GM12874 (cell line): ENCODE data around the gene GRM1.

Experiments
- CTCF ChIP-seq: IDR thresholded peaks from 2 replicates; pipeline ENCODE4 v1.5.1; 2011; ENCODE audit warnings: low read depth, mild to moderate bottlenecking, control low read depth, low read length, moderate library complexity; ENCODE audit not compliant: insufficient read depth

GRM1 gene

GRCh38 chr6:146456886-146457285 is 428.0 kb downstream of the GRM1 start:
- TF ChIP-seq CTCF = no peak

DNA sequence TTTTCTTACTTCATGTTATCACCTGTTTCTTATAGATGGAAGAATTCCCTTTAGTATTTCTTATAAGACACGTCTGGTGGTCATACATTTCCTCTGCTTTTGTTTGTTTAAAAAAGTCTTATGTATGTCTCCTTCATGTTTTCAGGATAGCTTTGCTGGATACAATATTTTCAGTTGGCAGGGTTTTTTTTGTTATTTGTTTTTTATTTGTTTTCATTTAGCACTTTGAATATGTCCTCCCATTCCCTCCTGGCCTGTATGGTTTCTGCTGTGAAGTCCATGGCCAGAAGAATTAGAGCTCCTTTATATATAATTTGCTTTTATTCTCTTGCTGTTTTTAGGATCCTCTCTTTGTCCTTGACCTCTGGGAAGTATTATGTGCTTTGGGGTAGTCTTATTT is 432.1 kb downstream of the GRM1 start:
- no peak for TF ChIP-seq CTCF

DNA sequence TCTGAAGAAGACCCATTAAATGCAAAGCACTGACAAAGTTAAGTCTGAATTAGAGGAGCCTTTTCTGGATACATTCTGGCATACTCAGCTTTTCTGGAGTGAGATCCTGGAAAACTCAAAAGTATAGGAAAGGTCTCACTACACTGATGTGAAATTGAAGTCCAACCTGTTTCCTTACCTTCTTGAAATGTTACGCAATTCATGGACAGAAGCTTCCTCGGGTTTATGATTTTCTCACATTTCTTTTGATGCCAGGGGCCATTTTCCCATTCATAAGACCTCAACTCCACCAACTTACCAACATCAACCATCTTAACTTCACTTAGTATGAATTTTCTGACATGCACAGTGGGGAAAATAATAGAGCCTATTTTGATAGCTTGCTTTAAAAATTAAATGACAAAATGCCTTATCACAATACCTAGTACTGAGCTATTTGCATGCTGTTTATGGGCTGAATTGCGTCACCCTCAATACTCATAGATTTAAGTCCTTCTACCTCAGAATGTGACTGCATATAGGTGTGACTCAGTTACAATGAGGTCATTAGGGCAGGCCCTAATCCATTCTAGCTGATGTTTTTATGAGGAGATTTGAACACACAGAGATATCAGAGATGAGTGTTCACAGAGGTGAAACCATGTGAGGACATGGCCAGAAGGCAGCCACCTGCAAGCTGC is 441.4 kb downstream of the GRM1 start:
- TF ChIP-seq CTCF = no peak

- TF ChIP-seq CTCF = no peak
Observed at GRCh38 chr6:146472918-146473317, 444.1 kb downstream of the GRM1 start.

- no peak for TF ChIP-seq CTCF
Observed at GRCh38 chr6:146481527-146481926, 452.7 kb downstream of the GRM1 start.

DNA sequence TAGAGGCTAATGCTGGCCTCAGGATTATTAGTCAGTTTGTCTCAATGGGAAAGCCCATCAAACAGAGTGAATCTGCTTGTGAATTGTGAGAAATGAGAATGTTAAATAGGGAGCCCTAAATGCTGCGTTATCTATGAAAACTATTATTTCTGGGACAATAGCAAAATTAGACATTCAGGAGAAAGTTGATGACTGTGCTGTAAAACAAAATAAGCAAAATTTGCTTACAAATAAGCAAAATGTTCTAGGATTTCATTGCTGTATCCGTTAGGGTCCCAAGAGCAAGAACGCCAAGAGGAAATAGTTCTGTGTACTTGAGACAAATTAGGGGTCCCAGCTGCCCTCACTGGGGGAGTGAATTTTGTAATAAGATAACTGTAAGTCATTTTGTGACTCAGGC is 455.5 kb downstream of the GRM1 start:
- TF ChIP-seq CTCF = no peak
